Measurements from ENCODE around the gene SLC3A2. TPM values are rescaled to one million over a fixed set of nuclear protein-coding genes. Genes with fewer than 3 reads are reported as not detected.
A peak's percentile ranks its signal among the peaks of the same experiment; 100 is the strongest.

Gene SLC3A2
- total and polyA plus RNA-seq, 2 experiments from 2014 or later, result 335 to 456 TPM

DNA sequence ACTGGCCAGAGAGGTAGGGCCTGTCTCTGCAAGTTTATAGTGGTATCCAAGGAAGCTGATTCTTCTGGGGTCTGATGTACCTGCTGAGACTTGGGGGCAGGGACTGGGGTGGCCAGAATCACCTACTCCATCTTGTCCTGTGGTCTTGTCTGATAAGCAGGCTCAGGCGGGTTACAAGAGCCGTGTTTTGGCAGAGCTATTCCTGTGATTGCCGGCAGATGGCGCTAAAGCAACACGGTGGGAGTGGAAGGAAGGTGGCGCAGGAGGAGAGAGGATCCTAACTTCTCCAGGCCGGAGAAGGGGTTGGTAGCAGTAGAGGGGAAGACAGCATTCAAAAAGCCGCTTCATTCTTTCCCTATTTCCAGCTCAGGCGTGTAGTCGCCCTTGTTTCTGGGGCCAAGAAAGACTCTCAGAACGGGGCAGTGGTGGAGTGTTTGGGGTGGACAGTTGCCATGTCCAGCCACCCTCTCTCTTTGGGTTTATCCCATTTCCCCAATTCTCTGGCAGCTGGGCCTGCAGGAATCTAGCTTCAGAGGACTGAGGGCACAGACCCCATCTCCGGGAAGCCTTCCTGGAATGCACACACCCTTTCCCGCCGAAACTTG, 25.3 kb downstream of the SLC3A2 start:
- no peak overlapping the region for H3K4me2 ChIP-seq
- no peaks in the 10 kb centered on the region for H3K36me3 ChIP-seq (replicated peaks; ENCODE audit: insufficient read depth, low read depth)
- H3K27me3 ChIP-seq, result no peaks in the 10 kb centered on the region
- no peak overlapping the region for H3K4me3 ChIP-seq
- WGBS (ENCODE audit: low lambda C conversion rate, missing lambda C conversion rate), result 20% methylated on average over 14 of the region's 14 CpGs
- H4K20me1 ChIP-seq (ENCODE audit: insufficient read depth, poor library complexity, severe bottlenecking), result no peaks in the 10 kb centered on the region
- DNase-seq (ENCODE audit: low spot score), result peak; percentile 90
- TF ChIP-seq, protein P1, sequence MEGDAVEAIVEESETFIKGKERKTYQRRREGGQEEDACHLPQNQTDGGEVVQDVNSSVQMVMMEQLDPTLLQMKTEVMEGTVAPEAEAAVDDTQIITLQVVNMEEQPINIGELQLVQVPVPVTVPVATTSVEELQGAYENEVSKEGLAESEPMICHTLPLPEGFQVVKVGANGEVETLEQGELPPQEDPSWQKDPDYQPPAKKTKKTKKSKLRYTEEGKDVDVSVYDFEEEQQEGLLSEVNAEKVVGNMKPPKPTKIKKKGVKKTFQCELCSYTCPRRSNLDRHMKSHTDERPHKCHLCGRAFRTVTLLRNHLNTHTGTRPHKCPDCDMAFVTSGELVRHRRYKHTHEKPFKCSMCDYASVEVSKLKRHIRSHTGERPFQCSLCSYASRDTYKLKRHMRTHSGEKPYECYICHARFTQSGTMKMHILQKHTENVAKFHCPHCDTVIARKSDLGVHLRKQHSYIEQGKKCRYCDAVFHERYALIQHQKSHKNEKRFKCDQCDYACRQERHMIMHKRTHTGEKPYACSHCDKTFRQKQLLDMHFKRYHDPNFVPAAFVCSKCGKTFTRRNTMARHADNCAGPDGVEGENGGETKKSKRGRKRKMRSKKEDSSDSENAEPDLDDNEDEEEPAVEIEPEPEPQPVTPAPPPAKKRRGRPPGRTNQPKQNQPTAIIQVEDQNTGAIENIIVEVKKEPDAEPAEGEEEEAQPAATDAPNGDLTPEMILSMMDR (IDR thresholded peaks at IDR 0.05; ENCODE audit: poor library complexity), result peak; percentile 98
- no peak for TF ChIP-seq EZH2 (IDR thresholded peaks at IDR 0.05; ENCODE audit: borderline replicate concordance)
- H3K79me2 ChIP-seq, result no peaks in the 10 kb centered on the region
- H3K9me3 ChIP-seq (ENCODE audit: low read depth), result no peaks in the 10 kb centered on the region
- no peaks in the 10 kb centered on the region for H3K9me2 ChIP-seq (replicated peaks; ENCODE audit: insufficient read depth)
- no peaks in the 10 kb centered on the region for H3K4me1 ChIP-seq (ENCODE audit: insufficient read depth)
- no peak overlapping the region for H2AFZ ChIP-seq
- no peak overlapping the region for H3K27ac ChIP-seq

- Histone ChIP-seq H3K9me2 (replicated peaks; ENCODE audit: insufficient read depth) (no peaks in the 10 kb centered on the region), H2AFZ (no peak overlapping the region), H3K9me3 (ENCODE audit: low read depth) (no peaks in the 10 kb centered on the region), H4K20me1 (ENCODE audit: insufficient read depth, poor library complexity, severe bottlenecking) (no peaks in the 10 kb centered on the region), H3K27me3 (no peaks in the 10 kb centered on the region), H3K79me2 (no peaks in the 10 kb centered on the region), H3K4me2 (no peak overlapping the region), H3K4me3 (no peak overlapping the region), H3K36me3 (replicated peaks; ENCODE audit: insufficient read depth, low read depth) (no peaks in the 10 kb centered on the region), H3K4me1 (ENCODE audit: insufficient read depth) (no peaks in the 10 kb centered on the region), H3K27ac (no peak overlapping the region)
- DNase-seq (ENCODE audit: low spot score), result no peak
- TF ChIP-seq EZH2phosphoT487 (IDR thresholded peaks at IDR 0.05; ENCODE audit: low read depth, severe bottlenecking, unreplicated experiment) (no peak), EZH2 (IDR thresholded peaks at IDR 0.05; ENCODE audit: borderline replicate concordance) (no peak)
- TF ChIP-seq, protein P1 (IDR thresholded peaks at IDR 0.05; ENCODE audit: poor library complexity), result no peak
- WGBS (ENCODE audit: low lambda C conversion rate, missing lambda C conversion rate), result 82% methylated on average over 9 of the region's 9 CpGs
Observed at GRCh38 chr11:62908468-62909072, 27.9 kb downstream of the SLC3A2 start.

DNA sequence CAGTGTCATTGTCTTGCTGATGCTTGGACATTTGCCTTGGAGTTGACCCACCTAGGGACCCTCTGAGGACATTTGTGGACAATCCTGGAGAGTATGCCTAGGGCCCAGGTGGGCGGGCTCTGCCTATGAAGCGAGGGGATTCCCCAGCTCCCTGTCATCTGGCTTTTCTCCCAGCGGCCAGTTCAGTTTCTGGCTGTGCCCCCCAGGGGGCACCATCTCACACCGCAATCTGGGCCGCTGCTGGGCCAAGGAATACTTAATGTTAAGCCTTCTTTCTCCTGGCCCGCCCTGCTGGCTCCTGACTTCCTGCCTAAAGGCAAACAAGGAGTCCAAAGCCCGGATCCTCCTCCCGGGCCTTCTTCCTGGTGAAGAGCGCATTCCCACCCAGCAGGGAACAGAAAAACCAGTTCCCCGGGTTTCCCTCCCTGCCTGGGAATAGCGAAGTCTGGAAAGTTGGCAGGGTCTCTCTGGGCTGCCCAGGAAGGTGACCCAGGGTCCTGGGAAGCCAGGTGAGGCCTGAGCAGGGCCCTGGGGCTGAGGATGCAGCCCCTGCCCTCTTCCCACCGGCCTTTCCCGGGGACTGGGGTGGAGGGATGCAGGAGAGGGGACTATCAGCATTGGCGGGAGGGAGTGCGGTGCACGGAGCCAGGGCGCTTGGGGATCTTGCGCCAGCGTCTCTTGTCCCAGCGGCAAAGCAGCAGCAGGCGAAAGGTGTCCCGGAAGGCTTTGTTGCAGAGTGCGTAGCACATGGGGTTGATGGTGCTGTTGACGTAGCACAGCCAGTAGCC, 28.6 kb downstream of the SLC3A2 start:
- WGBS (ENCODE audit: low lambda C conversion rate, missing lambda C conversion rate), result 54% methylated on average over 24 of the region's 24 CpGs
- H2AFZ ChIP-seq, result peak overlapping the region; percentile 48

More for the DNA sequence above, 28.6 kb downstream of the SLC3A2 start:
- Histone ChIP-seq H3K27ac (no peak overlapping the region), H3K79me2 (no peaks in the 10 kb centered on the region), H3K4me2 (peak overlapping the region; percentile 3), H3K27me3 (no peaks in the 10 kb centered on the region), H3K4me3 (no peak overlapping the region), H3K9me3 (ENCODE audit: low read depth) (no peaks in the 10 kb centered on the region), H3K4me1 (ENCODE audit: insufficient read depth) (no peaks in the 10 kb centered on the region), H4K20me1 (ENCODE audit: insufficient read depth, poor library complexity, severe bottlenecking) (no peaks in the 10 kb centered on the region), H3K36me3 (replicated peaks; ENCODE audit: insufficient read depth, low read depth) (no peaks in the 10 kb centered on the region), H3K9me2 (replicated peaks; ENCODE audit: insufficient read depth) (no peaks in the 10 kb centered on the region)
- DNase-seq (ENCODE audit: low spot score), result peak; percentile 87
- TF ChIP-seq EZH2 (IDR thresholded peaks at IDR 0.05; ENCODE audit: borderline replicate concordance), result no peak
- TF ChIP-seq EZH2phosphoT487 (IDR thresholded peaks at IDR 0.05; ENCODE audit: low read depth, severe bottlenecking, unreplicated experiment), result no peak
- TF ChIP-seq, protein P1 (IDR thresholded peaks at IDR 0.05; ENCODE audit: poor library complexity), result peak; percentile 71
